Keratinocyte (primary cell): ENCODE results near the gene CLPTM1L.

Experiments used
- EZH2 ChIP-seq: IDR thresholded peaks from one replicate; pipeline ENCODE4 v1.6.1; 2012; ENCODE audit warnings: inconsistent platforms, mild to moderate bottlenecking, low read length, moderate library complexity
- TF ChIP-seq, protein P1 (sequence below), 3 experiments: IDR thresholded peaks in 1 of 3; conservative IDR thresholded peaks in 1 of 3; optimal IDR thresholded peaks in 1 of 3; 2 replicates in 2 of 3; 3 replicates in 1 of 3; pipeline versions ENCODE3 to v1.5.1; 2011; ENCODE audit warnings: low read length in 3 of 3, mild to moderate bottlenecking in 3 of 3, moderate library complexity in 2 of 3, control low read depth in 1 of 3, inconsistent platforms in 1 of 3; ENCODE audit not compliant: insufficient read depth in 2 of 3; ENCODE audit errors: extremely low read depth in 1 of 3

DNA sequence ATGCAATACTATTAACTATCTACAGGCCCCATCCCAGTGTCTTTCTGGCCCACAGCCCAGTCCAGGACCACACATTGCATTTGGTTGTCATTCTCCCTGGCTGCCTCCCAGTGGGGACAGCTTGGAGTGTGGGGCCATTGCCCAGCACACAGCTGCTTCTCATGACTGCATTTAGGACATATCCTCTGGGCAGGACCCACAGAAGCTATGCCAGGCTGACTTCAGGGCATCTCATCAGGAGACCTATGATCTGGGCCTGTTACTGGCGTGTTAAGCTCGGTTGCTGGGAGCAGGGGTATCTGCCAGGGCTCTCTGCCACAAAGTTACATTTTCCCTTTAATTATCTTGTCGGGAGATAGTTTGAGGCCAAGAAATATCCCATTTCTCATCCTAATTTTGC is 32.1 kb upstream of the CLPTM1L start:
- TF ChIP-seq, protein P1, sequence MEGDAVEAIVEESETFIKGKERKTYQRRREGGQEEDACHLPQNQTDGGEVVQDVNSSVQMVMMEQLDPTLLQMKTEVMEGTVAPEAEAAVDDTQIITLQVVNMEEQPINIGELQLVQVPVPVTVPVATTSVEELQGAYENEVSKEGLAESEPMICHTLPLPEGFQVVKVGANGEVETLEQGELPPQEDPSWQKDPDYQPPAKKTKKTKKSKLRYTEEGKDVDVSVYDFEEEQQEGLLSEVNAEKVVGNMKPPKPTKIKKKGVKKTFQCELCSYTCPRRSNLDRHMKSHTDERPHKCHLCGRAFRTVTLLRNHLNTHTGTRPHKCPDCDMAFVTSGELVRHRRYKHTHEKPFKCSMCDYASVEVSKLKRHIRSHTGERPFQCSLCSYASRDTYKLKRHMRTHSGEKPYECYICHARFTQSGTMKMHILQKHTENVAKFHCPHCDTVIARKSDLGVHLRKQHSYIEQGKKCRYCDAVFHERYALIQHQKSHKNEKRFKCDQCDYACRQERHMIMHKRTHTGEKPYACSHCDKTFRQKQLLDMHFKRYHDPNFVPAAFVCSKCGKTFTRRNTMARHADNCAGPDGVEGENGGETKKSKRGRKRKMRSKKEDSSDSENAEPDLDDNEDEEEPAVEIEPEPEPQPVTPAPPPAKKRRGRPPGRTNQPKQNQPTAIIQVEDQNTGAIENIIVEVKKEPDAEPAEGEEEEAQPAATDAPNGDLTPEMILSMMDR (optimal IDR thresholded peaks at IDR 0.05 in 1 of 3, IDR thresholded peaks at IDR 0.05 in 1 of 3, conservative IDR thresholded peaks at IDR 0.05 in 1 of 3; ENCODE audit: extremely low read depth in 1 of 3, insufficient read depth in 2 of 3, low read length in 3 of 3): no peak
- no peak for TF ChIP-seq EZH2
